Peyer's patch (tissue), 4 donors: Measurements from ENCODE around the gene WRAP73. TPM values are rescaled to one million over a fixed set of nuclear protein-coding genes. Genes with fewer than 3 reads are reported as not detected.

Source experiments
- DNase-seq, 3 donors: peaks; one replicate each; pipeline ENCODE4 v3.0.0-alpha.2; 2017 to 2019
- H3K27ac ChIP-seq, 4 donors: fragments of 200-600 bp; sonication (generic); one replicate each; pipeline ENCODE4 v1.5.1; 2016 to 2019
- H3K27me3 ChIP-seq, 2 donors: fragments of 200-600 bp; sonication (generic); one replicate each; pipeline ENCODE4 v1.5.1; 2019
- H3K36me3 ChIP-seq, 3 donors: fragments of 200-600 bp; sonication (generic); one replicate each; pipeline ENCODE4 v1.5.1; 2016 to 2019
- H3K4me1 ChIP-seq, 4 donors: fragments of 200-600 bp; sonication (generic); one replicate each; pipeline ENCODE4 v1.5.1; 2016 to 2019
- H3K4me3 ChIP-seq, 4 donors: fragments of 200-600 bp; sonication (generic); 1 replicate in 3 of 4; 2 replicates in 1 of 4; pipeline ENCODE4 v1.5.1; 2016 to 2019; ENCODE audit warnings: mild to moderate bottlenecking in 1 of 4
- H3K9me3 ChIP-seq, 4 donors: fragments of 200-600 bp; sonication (generic); one replicate each; pipeline ENCODE4 v1.5.1; 2016 to 2019; ENCODE audit warnings: mild to moderate bottlenecking in 1 of 4
- CTCF ChIP-seq, 6 experiments: fragments of 450-650 bp in 4 of 6; fragments of 200-600 bp in 2 of 6; sonication (generic) in 1 of 6; IDR thresholded peaks; one replicate each; pipeline ENCODE4 v1.5.1; 2017 to 2019; ENCODE audit warnings: antibody characterized with exemption in 6 of 6, mild to moderate bottlenecking in 3 of 6, moderate library complexity in 1 of 6
- POLR2A ChIP-seq, 2 donors: fragments of 450-650 bp; IDR thresholded peaks; one replicate each; pipeline ENCODE4 v1.5.1; 2017; ENCODE audit warnings: antibody characterized with exemption in 2 of 2, mild to moderate bottlenecking in 2 of 2, moderate library complexity in 2 of 2
- total RNA-seq, 4 donors: library from RNA; depleted of rRNA; stranded (reverse); fragments of >200 nt; gene quantifications; one replicate each; pipeline ENCODE4 v1.1.0, GENCODE V29; 2016

Gene WRAP73
- total RNA-seq, 4 donors from 2014 or later: 34.3 to 71.1 (median 49.4) TPM

DNA sequence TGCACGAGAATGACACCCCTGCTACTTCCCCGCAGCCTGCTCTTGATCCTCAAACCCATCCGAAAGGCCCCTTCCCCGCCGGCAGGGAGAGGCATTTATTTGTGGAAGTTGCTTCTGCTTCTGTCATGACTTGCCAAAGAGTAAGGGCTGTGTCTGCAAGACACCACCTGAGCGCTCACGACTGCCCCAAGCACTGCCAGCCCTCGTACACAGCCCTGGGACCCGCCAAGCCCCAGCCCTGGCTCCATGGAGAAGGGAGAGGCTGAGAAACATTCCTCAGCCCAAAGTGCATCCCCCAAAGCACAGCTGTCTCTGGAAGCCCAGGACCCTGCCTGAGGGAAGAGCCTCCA lies 31.4 kb downstream of the WRAP73 start:
- TF ChIP-seq POLR2A (IDR thresholded peaks at IDR 0.05): no peak
- no peak for TF ChIP-seq CTCF (IDR thresholded peaks at IDR 0.05)

GRCh38 chr1:3617806-3618345 lies 32.0 kb downstream of the WRAP73 start:
- Histone ChIP-seq H3K4me1 (peaks cover 0 to 15% (median 0%) of the 10 kb centered on the region in 4 donors), H3K27me3 (no peaks in the 10 kb centered on the region), H3K36me3 (no peaks in the 10 kb centered on the region), H3K9me3 (no peaks in the 10 kb centered on the region), H3K27ac (no peak overlapping the region), H3K4me3 (no peak overlapping the region)
- DNase-seq: no peak
- no peak for TF ChIP-seq POLR2A (IDR thresholded peaks at IDR 0.05)
- TF ChIP-seq CTCF (IDR thresholded peaks at IDR 0.05): no peak

More for the DNA sequence above, 31.4 kb downstream of the WRAP73 start:
- H3K9me3 ChIP-seq: no peaks in the 10 kb centered on the region
- H3K27me3 ChIP-seq: no peaks in the 10 kb centered on the region
- no peak overlapping the region for H3K27ac ChIP-seq
- no peaks in the 10 kb centered on the region for H3K36me3 ChIP-seq
- peaks cover 0 to 21% (median 2%) of the 10 kb centered on the region in 4 donors for H3K4me1 ChIP-seq
- no peak overlapping the region for H3K4me3 ChIP-seq
- no peak for DNase-seq

- DNase-seq: no peak
- TF ChIP-seq POLR2A (IDR thresholded peaks at IDR 0.05): no peak
- H3K36me3 ChIP-seq: no peaks in the 10 kb centered on the region
These were observed 33.0 kb downstream of the WRAP73 start for GRCh38 chr1:3616861-3617260.

DNA sequence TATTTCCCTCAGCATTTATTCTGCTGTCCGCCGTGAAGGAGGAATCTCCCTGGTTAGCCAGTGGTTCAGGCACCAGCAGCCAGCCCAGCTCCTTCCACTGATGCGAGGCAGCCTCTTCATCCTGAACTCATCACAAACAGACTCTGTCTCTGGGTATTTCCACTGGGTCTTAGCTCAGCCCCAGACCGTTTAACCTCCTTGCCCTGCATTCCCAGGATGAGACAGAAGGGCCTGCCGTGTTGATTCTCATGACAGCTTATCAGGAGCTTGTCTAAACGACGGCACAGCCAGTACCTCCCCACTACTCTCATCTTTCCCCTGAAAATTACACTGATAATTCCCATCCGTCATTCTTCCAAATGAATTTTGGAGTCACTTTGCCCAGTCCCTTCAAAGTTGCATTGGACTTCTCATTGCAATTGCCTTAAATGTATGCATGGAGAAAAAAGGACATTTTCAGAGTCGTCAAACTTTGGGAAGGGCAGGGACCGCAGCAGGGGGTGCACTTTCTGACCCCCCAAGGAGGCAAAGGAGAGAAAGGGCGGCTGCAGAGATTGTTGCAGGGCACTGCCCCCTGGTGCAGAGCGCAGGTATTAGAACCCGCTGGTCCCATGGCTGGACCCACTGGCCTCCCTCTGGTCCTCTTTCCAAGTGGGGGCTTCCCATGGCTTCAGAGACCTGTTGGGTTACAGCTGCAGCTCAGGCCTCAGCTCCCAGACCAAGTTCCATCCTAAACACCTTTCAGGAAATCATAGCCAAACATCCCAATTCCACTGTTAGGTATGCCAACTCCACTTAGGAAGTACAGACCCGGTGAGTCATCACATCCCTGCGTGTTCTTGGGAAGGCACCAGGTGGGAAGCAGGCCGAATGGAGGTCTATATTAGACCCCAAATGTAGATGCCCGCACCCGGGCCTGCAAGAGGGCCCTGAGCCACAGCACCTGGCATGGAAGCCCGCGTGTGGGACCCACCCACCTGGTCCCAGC lies 34.9 kb downstream of the WRAP73 start:
- Histone ChIP-seq H3K4me3 (no peak overlapping the region), H3K4me1 (peaks cover 5 to 20% (median 17%) of the 10 kb centered on the region in 4 donors), H3K9me3 (no peaks in the 10 kb centered on the region), H3K27me3 (no peaks in the 10 kb centered on the region), H3K36me3 (no peaks in the 10 kb centered on the region), H3K27ac (no peak overlapping the region)
- DNase-seq: no peak
- peak in 5 of 6 experiments; percentile 28 to 48 (median 46) for TF ChIP-seq CTCF (IDR thresholded peaks at IDR 0.05)
- TF ChIP-seq POLR2A (IDR thresholded peaks at IDR 0.05): no peak

More at GRCh38 chr1:3616861-3617260, 33.0 kb downstream of the WRAP73 start:
- Histone ChIP-seq H3K27ac (no peak overlapping the region), H3K9me3 (no peaks in the 10 kb centered on the region), H3K27me3 (no peaks in the 10 kb centered on the region), H3K4me3 (no peak overlapping the region), H3K4me1 (peaks cover 0 to 10% (median 2%) of the 10 kb centered on the region in 4 donors)

DNA sequence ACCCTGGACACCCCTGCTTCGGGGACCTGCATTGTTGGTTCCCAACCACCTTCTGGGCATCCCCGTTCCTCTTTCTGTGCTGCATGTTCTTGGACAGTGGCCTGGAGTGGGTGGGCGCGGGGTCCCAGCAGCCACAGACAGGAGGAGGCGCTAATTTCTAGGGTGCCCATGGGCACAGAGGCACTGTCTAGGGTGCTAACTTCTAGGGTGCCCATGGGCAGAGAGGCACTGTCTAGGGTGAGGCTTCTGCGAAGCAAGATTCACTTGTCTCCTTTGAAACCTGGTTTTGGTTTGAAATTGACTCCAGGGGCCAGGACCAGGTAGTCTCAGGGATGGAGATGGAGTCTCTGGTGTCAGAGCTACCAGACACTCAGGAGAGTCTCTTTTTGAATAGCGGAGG lies 37.8 kb downstream of the WRAP73 start:
- Histone ChIP-seq H3K9me3 (no peaks in the 10 kb centered on the region), H3K4me3 (peak overlapping the region in 3 of 4 donors; percentile 47 to 54 (median 53)), H3K4me1 (peaks cover 5 to 18% (median 15%) of the 10 kb centered on the region in 4 donors), H3K27me3 (no peaks in the 10 kb centered on the region), H3K27ac (no peak overlapping the region), H3K36me3 (no peaks in the 10 kb centered on the region)
- no peak for DNase-seq
- TF ChIP-seq CTCF (IDR thresholded peaks at IDR 0.05) (no peak), POLR2A (IDR thresholded peaks at IDR 0.05) (no peak)
